Right ventricle myocardium superior (tissue), 1 donor: Measurements from ENCODE around the gene PASK. TPM values are rescaled to one million over a fixed set of nuclear protein-coding genes. Genes with fewer than 3 reads are reported as not detected.
"Not testable (repeated sequence)": the region's sequence is repeated elsewhere in the genome, so short reads cannot be mapped to it uniquely, and the experiment has no call there.

ENCODE experiments used
- ATAC-seq: fragments of 200-7000 bp; cut with Tn5 transposase; one replicate; pipeline ENCODE4 v1.9.1; 2020; ENCODE audit warnings: mild to moderate bottlenecking; ENCODE audit not compliant: poor library complexity
- DNase-seq: peaks from one replicate; pipeline ENCODE4 v3.0.0-alpha.2; 2020
- intact Hi-C: fragments of 100-400 bp; cut with DNase I; formaldehyde crosslinking; loops from one replicate; pipeline ENCODE4 v1.11.2; 2022
- long read RNA-seq: library from polyadenylated mRNA; unstranded; transcript quantifications from one replicate; pipeline ENCODE4 v2.0.0, GENCODE V29; 2021
- total RNA-seq: library from RNA; stranded (reverse); fragmentation: NEBNext Ultra II Directional; extraction: Animal tissue kit (Norgen Biotek cat#: 25700); gene quantifications from one replicate; pipeline ENCODE4 v1.2.1, GENCODE V29; 2021
- donor health status: DM: no; HTN: yes; CAD: no; lungs with severe emphysema.

PASK gene
- total RNA-seq, result 3.2 TPM
- long read RNA-seq, full-length matches to known transcripts, result 2 of 3 reads
- long read RNA-seq, partial matches to known transcripts, result 0 of 3 reads
- long read RNA-seq, other reads (novel, unspliced or antisense), result 1 of 3 reads

DNA sequence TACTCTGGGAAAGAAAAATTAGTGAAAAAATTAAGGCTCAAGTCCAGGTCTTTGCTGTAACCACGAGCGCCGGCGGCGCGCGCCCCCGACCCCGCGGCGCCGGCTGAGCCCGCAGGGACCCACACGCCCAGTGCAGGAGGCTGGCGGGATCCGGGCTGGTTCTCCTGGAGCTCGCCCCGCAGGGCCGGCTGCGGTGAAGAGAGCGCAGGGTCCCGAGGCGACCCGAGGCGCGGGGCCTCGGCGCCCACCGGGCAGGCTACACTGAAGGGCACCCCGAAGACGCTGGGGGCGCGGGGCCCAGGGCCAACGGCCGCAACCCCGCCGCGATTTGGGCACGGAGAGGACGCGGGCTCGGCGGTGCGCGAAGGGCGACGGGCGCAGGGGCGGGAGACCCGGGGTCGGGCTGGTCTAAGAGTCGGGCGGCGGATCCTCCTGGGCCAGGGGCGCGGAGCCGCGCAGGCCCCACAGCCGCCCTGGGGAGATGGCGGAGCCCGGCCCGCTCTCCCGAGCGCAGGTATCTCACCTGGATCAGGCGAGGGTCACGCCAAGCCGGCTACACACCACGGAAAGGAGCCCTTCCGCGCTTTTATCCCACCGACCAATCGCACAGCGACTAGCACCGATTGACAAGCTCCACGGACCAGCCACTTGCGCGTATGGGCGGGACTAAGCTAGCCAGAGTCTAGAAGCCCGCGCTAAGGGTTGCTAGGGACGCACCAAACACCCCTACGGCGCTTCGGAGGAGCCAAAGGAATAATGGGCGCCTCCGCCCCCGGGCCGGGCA lies at the start of gene PASK:
Gene PASK (minus strand): TSS at position 582 of the 784 bp plus-strand sequence. CDS start 6,440 bp downstream, outside the sequence.
- intact Hi-C loops, result no loop called here
- DNase-seq (peak; percentile 96), ATAC-seq (peak; percentile 97)

- no peak for ATAC-seq
- intact Hi-C loops, result no loop called here
- DNase-seq, result peak; percentile 26
Measured at GRCh38 chr2:241198381-241199279, 49.4 kb upstream of the PASK start.

- intact Hi-C loops, result no loop called here
- DNase-seq (peak; percentile 13), ATAC-seq (no peak)
Measured at GRCh38 chr2:241197947-241198346, 48.7 kb upstream of the PASK start.

DNA sequence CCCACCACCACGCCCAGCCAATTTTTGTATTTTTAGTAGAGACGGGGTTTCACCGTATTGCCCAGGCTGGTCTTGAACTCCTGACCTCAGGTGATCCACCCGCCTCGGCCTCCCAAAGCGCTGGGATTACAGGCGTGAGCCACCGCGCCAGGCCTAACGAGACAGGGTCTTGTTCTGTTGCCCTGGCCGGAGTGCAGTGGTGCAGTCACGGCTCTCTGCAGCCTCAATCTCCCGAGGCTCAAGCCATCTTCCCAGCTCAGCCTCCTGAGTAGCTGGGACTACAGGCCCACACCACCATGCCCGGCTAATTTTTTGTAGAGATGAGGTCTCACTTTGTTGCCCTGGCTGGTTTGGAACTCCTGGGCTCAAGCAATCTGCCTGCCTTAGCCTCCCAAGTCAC lies 48.0 kb upstream of the PASK start:
- ATAC-seq, intact Hi-C loops: not testable (repeated sequence)
- DNase-seq, result peak; percentile 2

GRCh38 chr2:241195506-241196130 lies 46.3 kb upstream of the PASK start:
- ATAC-seq (no peak), DNase-seq (peak; percentile 21)
- intact Hi-C loops, result no loop called here

GRCh38 chr2:241194811-241195210 lies 45.5 kb upstream of the PASK start:
- intact Hi-C loops, result no loop called here
- peak; percentile 17 for DNase-seq
- ATAC-seq, result no peak

GRCh38 chr2:241193271-241193670 lies 44.0 kb upstream of the PASK start:
- intact Hi-C loops, result no loop called here
- DNase-seq (peak; percentile 31), ATAC-seq (no peak)

- no peak for ATAC-seq
Measured at GRCh38 chr2:241191081-241191480, 41.8 kb upstream of the PASK start.

GRCh38 chr2:241190291-241190981 lies 41.2 kb upstream of the PASK start:
- intact Hi-C loops, result no loop called here
- DNase-seq, result peak; percentile 32
- no peak for ATAC-seq

More at GRCh38 chr2:241191081-241191480, 41.8 kb upstream of the PASK start:
- DNase-seq, result peak; percentile 29
- intact Hi-C loops, result no loop called here

DNA sequence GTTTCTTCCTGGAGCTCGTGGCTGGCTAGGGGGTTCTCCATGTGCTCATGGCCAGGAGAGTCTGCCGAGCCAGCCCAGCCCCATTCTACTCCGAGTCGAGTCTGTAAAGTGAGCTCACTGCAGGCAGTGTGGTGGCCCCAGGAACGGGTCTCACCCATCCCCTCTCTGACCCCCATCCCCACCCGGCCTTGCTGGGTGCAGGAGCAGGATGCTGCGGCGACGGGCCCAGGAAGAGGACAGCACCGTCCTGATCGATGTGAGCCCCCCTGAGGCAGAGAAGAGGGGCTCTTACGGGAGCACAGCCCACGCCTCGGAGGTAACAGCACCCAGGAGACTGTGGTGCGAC lies 40.6 kb upstream of the PASK start:
- intact Hi-C loops, result no loop called here
- DNase-seq (peak; percentile 10), ATAC-seq (no peak)

DNA sequence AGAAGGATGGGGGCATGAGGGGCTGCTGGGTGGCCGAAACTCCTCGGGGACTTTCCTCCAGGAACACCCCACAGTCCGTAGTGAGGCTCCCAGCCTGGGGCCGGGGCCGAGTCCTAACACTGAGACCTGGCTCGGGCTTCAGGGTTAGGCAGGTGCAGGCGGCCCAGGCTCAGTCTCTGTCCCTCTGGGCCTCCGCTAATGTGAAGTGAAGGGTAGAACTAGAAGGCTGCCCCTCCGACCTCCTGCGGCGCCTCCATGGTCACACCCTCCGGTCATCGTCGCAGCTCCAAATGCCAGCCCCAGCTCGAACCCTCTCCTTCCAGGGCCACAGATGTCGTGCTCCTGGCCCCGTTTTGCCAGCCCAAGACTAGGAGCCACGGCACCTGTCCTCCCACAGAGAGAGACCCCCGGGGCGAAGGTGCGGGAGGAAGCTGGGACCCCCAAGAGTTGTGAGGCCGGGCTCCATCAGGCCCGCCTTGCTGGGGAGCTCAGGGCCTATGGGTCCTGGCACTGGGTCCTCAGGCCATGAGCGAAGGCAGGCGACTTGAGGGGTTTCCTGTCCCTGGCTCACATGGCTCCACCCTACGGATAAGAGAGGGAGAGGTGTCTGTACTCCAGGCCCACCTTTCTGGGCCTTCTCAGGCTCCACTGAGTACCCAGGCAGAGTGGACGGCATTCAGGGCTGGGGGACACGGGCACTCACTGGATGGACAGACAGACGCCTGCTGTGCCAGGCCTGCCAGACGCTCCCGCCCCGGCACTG lies 40.0 kb upstream of the PASK start:
- ATAC-seq, result no peak
- peak; percentile 30 for DNase-seq
- intact Hi-C loops, result no loop called here

- DNase-seq (peak; percentile 31), ATAC-seq (peak; percentile 14)
- intact Hi-C loops, result no loop called here
Measured at GRCh38 chr2:241188361-241189092, 39.3 kb upstream of the PASK start, which contains the start of gene ANO7. TSS of gene ANO7 (plus strand) at chr2:241188677. CDS start at chr2:241190064, 1,387 bp downstream.

GRCh38 chr2:241187918-241188234 lies 38.6 kb upstream of the PASK start:
- ATAC-seq, result no peak
- peak; percentile 1 for DNase-seq
- intact Hi-C loops, result no loop called here

DNA sequence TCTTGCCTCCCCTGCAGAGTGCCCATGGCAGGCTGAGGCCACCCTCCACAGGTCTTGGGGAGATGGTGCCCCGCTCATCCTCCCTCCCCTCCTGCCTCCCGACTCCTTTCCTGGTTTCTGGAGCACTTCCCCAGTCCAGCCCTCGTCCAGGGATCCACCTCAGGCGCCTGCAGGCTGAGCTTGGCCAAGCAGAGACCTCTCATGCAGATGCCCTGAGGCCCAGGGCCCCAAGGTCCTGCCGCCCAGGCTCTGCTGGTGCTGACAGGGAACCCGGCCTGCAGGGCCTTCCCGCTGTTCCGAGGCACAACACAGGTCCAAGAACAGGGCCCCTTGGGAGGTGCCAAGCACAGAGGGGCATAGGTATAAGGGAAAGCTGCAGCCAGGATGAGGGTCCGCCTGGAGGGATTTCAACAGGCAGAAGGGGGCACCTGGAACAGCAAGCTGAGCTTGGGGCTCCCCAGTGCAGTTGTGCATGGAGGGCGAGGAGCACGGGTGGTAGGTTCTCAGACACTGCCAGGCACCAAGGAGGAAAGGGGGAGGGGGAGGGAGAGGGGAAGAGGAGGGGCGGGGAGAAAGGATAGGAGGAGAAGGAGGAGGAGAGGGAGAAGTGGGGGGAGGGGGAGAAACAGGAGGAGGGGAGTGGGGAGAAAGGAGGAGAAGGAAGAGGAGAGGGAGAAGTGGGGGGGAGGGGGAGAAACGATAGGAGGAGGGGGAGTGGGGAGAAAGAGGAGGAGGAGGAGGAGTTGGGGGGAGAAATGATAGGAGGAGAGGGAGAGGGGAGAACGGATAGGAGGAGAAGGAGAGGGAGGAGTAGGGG lies 38.0 kb upstream of the PASK start:
- intact Hi-C loops, result no loop called here
- no peak for ATAC-seq
- DNase-seq, result peak; percentile 22

DNA sequence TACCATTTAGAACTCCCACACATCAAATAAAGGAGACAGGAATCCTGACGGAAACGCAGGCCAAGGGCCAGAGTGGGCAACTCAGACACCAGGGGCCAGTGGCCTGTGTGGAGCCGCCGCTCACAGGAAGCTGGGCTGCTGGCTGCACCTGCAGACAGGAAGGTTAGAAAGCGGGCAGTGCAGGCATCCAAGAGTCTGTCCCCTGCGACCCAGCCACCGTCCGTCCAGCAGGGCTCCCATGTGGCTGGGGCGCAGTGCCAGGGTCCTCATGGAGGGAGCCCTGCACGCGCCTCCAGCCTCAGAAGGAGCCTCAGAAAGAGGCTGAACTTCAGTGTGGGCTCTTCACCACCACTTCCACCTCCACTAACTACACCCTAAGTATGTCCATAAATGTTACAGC lies 36.7 kb upstream of the PASK start:
- DNase-seq, result peak; percentile 28
- no peak for ATAC-seq
- intact Hi-C loops, result no loop called here

DNA sequence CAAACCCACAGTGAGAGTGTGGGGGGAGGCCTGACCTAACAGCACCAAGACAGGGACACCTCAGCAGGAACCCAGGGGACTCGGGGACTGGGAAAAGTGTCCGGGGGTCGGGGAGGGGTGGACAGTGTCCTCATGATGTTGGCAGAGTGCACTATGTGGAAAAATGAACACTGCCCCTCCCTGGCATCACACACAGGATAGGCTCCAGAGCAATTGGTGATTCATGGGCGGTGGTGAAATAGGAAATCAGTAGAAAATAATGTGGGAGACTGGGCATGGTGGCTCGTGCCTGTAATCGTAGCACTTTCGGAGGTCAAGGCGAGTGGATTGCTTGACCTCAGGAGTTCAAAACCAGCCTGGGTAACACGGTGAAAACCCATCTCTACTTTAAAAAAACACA lies 35.6 kb upstream of the PASK start:
- DNase-seq, result peak; percentile 6
- no peak for ATAC-seq
- intact Hi-C loops, result no loop called here
